Breast epithelium (tissue), 3 donors: ENCODE measurements around the gene PEX16.

ENCODE experiments used
- POLR2AphosphoS5 ChIP-seq, 3 donors: sonication (generic); formaldehyde crosslinking; IDR thresholded peaks; one replicate each; pipeline ENCODE4 v1.6.1; 2017; ENCODE audit warnings: antibody characterized with exemption in 3 of 3
- TF ChIP-seq, protein P1 (sequence below), 3 donors: fragments of 450-650 bp; IDR thresholded peaks; one replicate each; pipeline ENCODE4 v1.5.1; 2016 to 2017; ENCODE audit warnings: antibody characterized with exemption in 3 of 3, mild to moderate bottlenecking in 3 of 3, moderate library complexity in 3 of 3

DNA sequence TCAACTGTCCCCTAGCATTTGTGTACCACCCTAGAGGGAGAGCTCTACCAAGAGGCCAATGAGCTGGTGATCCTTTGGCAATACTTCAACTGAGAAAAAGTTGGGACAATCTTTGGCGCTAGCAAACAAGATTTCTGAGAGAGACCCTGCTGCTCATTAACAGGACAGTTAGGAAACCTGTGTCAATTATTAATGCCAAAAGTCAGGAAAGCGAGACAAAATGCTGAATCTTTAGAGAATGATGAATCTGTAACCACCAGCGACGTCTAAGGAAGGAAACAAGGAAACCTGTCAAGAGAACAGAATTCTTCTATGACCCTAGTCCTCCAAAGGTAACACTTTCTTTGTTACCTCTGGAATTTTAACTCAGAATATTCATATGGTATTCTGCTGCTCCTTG lies 24.7 kb upstream of the PEX16 start:
- TF ChIP-seq, protein P1, sequence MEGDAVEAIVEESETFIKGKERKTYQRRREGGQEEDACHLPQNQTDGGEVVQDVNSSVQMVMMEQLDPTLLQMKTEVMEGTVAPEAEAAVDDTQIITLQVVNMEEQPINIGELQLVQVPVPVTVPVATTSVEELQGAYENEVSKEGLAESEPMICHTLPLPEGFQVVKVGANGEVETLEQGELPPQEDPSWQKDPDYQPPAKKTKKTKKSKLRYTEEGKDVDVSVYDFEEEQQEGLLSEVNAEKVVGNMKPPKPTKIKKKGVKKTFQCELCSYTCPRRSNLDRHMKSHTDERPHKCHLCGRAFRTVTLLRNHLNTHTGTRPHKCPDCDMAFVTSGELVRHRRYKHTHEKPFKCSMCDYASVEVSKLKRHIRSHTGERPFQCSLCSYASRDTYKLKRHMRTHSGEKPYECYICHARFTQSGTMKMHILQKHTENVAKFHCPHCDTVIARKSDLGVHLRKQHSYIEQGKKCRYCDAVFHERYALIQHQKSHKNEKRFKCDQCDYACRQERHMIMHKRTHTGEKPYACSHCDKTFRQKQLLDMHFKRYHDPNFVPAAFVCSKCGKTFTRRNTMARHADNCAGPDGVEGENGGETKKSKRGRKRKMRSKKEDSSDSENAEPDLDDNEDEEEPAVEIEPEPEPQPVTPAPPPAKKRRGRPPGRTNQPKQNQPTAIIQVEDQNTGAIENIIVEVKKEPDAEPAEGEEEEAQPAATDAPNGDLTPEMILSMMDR (IDR thresholded peaks at IDR 0.05) = no peak
- TF ChIP-seq POLR2AphosphoS5 (IDR thresholded peaks at IDR 0.05) = no peak
